ENCODE results near the gene CDKAL1.

GRCh38 chr6:20538131-20538662 is 3.9 kb downstream of the CDKAL1 start:
- TF ChIP-seq CTCF (conservative IDR thresholded peaks at IDR 0.05; ENCODE audit: low read depth, low read length) (no peak), EZH2phosphoT487 (IDR thresholded peaks at IDR 0.05; ENCODE audit: borderline replicate concordance, low read length) (no peak), EZH2 (IDR thresholded peaks at IDR 0.05; ENCODE audit: low read length, unreplicated experiment) (no peak)
